Keratinocyte (primary cell): Measurements from ENCODE around the gene WDR6.

Experiments used
- EZH2 ChIP-seq: IDR thresholded peaks from one replicate; pipeline ENCODE4 v1.6.1; 2012; ENCODE audit warnings: inconsistent platforms, mild to moderate bottlenecking, low read length, moderate library complexity
- TF ChIP-seq, protein P1 (sequence below), 3 experiments: IDR thresholded peaks in 1 of 3; conservative IDR thresholded peaks in 1 of 3; optimal IDR thresholded peaks in 1 of 3; 2 replicates in 2 of 3; 3 replicates in 1 of 3; pipeline versions ENCODE3 to v1.5.1; 2011; ENCODE audit warnings: low read length in 3 of 3, mild to moderate bottlenecking in 3 of 3, moderate library complexity in 2 of 3, control low read depth in 1 of 3, inconsistent platforms in 1 of 3; ENCODE audit not compliant: insufficient read depth in 2 of 3; ENCODE audit errors: extremely low read depth in 1 of 3

DNA sequence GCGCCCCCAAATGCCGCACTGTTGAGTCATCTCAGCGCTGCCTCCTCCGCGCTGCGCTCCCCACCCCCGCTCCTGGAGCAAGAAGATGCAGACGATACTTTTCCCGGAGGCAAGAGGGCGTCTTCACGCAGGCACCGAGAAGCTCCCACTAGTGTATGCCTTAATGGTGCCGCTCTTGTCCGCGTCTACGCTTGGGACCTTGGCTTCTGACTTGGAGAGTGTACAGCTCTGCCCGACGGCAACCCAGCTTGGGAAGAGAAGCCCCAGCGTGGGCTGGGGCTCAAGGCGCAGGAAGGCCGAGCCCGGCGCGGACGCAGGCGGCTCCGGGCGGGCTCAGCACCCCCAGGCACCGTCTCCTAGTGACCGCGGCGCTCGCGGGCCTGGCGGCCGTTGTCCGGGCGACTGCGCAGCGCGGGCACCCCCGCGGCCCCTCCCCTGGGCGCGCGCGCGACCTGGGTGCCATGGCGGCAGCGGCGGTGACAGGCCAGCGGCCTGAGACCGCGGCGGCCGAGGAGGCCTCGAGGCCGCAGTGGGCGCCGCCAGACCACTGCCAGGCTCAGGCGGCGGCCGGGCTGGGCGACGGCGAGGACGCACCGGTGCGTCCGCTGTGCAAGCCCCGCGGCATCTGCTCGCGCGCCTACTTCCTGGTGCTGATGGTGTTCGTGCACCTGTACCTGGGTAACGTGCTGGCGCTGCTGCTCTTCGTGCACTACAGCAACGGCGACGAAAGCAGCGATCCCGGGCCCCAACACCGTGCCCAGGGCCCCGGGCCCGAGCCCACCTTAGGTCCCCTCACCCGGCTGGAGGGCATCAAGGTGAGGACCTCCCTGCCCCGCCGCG is 17.2 kb upstream of the WDR6 start, which contains the start of gene P4HTM:
- TF ChIP-seq, protein P1, sequence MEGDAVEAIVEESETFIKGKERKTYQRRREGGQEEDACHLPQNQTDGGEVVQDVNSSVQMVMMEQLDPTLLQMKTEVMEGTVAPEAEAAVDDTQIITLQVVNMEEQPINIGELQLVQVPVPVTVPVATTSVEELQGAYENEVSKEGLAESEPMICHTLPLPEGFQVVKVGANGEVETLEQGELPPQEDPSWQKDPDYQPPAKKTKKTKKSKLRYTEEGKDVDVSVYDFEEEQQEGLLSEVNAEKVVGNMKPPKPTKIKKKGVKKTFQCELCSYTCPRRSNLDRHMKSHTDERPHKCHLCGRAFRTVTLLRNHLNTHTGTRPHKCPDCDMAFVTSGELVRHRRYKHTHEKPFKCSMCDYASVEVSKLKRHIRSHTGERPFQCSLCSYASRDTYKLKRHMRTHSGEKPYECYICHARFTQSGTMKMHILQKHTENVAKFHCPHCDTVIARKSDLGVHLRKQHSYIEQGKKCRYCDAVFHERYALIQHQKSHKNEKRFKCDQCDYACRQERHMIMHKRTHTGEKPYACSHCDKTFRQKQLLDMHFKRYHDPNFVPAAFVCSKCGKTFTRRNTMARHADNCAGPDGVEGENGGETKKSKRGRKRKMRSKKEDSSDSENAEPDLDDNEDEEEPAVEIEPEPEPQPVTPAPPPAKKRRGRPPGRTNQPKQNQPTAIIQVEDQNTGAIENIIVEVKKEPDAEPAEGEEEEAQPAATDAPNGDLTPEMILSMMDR (optimal IDR thresholded peaks at IDR 0.05 in 1 of 3, IDR thresholded peaks at IDR 0.05 in 1 of 3, conservative IDR thresholded peaks at IDR 0.05 in 1 of 3; ENCODE audit: extremely low read depth in 1 of 3, insufficient read depth in 2 of 3, low read length in 3 of 3), result peak; percentile 9 to 57 (median 26)
- no peak for TF ChIP-seq EZH2
